Spinal cord (tissue), 10 donors: Measurements from ENCODE around the gene NIPBL. TPM values are rescaled to one million over a fixed set of nuclear protein-coding genes. Genes with fewer than 3 reads are reported as not detected.
A peak's percentile ranks its signal among the peaks of the same experiment; 100 is the strongest.

Source experiments
- DNase-seq, 6 donors: peaks; one replicate each; pipeline versions ENCODE4 v3.0.0 to v3.0.0-alpha.2; 2013 to 2015; ENCODE audit warnings: low spot score in 6 of 6, low read depth in 4 of 6
- H3K27ac ChIP-seq: one replicate; pipeline ENCODE4 v1.5.1; 2013; ENCODE audit warnings: low read depth, low read length, control low read depth
- H3K27me3 ChIP-seq: one replicate; pipeline ENCODE4 v1.6.1; 2013; ENCODE audit warnings: low read length; ENCODE audit not compliant: control insufficient read depth, insufficient read depth
- H3K36me3 ChIP-seq: one replicate; pipeline ENCODE4 v1.6.1; 2013; ENCODE audit warnings: low read length; ENCODE audit not compliant: control insufficient read depth, insufficient read depth
- H3K4me1 ChIP-seq: one replicate; pipeline ENCODE4 v1.6.1; 2013; ENCODE audit warnings: low read length; ENCODE audit not compliant: control insufficient read depth, insufficient read depth
- H3K4me3 ChIP-seq: one replicate; pipeline ENCODE4 v1.5.1; 2013; ENCODE audit warnings: low read depth, low read length, control low read depth
- H3K9me3 ChIP-seq: one replicate; pipeline ENCODE4 v1.6.1; 2013; ENCODE audit warnings: low read length; ENCODE audit not compliant: control insufficient read depth, insufficient read depth
- WGBS: methylation state at CpG from one replicate; pipeline ENCODE4 v1.1.5; 2013; ENCODE audit warnings: missing lambda C conversion rate; ENCODE audit not compliant: insufficient coverage; 5-methylcytosine and 5-hydroxymethylcytosine counted together
- polyA plus RNA-seq, 2 donors: library from polyadenylated mRNA; unstranded; fragments of 120-200 nt; gene quantifications; one replicate each; pipeline ENCODE4 v1.2.1, GENCODE V29; 2013; ENCODE audit not compliant: insufficient read length in 2 of 2
- total RNA-seq, 2 donors: library from RNA; depleted of rRNA in 1 of 2; stranded (reverse); fragments of 120-200 nt in 1 of 2; fragments of >200 nt in 1 of 2; gene quantifications; one replicate each; pipeline versions ENCODE4 v1.2.3 to v1.2.4, GENCODE V29; 2013 to 2014
- donor health status: healthy.

The NIPBL gene
- total and polyA plus RNA-seq, 4 donors, result 40.4 to 71.9 (median 46.9) TPM

DNA sequence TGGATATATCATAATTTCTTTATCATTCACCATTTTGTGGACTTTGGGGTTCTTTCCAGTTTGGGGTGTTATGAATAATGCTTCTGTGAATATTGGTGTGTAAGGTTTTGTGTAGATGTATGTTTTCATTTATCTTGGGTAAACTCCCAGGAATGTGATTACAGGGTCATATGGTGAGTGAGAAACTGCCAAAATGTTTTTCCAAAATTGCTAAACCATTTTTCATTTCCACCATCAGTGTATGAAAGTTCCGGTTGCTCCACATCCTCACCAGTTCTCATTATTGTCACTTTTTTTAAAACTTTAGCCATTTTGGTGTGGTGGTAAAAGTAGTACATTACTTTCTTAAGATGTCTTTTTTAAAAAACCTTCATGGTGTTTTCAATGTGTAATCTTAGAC lies 152.9 kb downstream of the NIPBL start:
- Histone ChIP-seq H3K4me1 (no peaks in the 10 kb centered on the region), H3K36me3 (peaks cover 15% of the 10 kb centered on the region), H3K9me3 (no peaks in the 10 kb centered on the region), H3K27ac (no peak overlapping the region), H3K27me3 (no peaks in the 10 kb centered on the region), H3K4me3 (no peak overlapping the region)
- WGBS, result no CpG with 5 or more reads among the region's 1 CpG
- DNase-seq, result no peak

DNA sequence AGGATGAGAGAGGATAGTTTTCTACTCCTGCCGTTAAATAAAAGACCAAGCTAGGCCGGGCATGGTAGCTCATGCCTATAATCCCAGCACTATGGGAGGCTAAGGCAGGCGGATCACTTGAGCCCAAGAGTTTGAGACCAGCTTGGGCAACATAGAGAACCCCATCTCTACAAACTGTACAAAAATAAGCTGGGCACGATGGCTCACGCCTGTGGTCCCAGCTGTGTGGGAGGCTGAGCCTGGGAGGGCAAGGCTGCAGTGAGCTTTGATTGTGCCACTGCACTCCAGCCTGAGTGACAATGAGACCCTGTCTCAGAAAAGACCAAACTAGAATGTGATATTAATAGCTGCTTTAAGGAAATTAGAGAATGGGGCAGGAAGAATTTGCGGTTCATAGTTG lies 158.4 kb downstream of the NIPBL start:
- Histone ChIP-seq H3K27me3 (no peaks in the 10 kb centered on the region), H3K27ac (no peak overlapping the region), H3K4me1 (peaks cover 4% of the 10 kb centered on the region), H3K9me3 (no peaks in the 10 kb centered on the region), H3K36me3 (peaks cover 4% of the 10 kb centered on the region), H3K4me3 (no peak overlapping the region)
- 89% methylated on average over 3 of the region's 6 CpGs for WGBS
- no peak for DNase-seq

DNA sequence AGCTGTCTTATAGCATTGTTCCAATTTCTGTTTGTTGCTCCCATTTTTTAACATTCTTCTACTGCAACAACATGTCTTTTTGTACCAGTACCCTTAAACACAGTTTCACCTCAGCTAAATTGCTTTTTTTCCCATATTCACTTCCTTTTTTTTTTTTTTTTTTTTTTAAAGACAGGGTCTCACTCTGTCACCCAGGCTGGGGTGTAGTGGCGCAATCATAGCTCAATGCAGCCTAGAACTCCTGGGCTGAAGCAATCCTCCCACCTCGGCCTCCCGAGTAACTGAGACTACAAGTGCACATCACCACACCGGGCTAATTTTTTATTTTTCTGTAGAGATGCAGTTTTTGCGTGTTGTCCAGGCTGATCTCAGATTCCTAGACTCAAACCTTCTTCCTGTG lies 161.3 kb downstream of the NIPBL start:
- Histone ChIP-seq H3K27me3 (no peaks in the 10 kb centered on the region), H3K36me3 (peaks cover 8% of the 10 kb centered on the region), H3K9me3 (no peaks in the 10 kb centered on the region), H3K27ac (no peak overlapping the region), H3K4me1 (peaks cover 4% of the 10 kb centered on the region), H3K4me3 (no peak overlapping the region)
- 98% methylated on average over 5 of the region's 5 CpGs for WGBS
- no peak for DNase-seq

DNA sequence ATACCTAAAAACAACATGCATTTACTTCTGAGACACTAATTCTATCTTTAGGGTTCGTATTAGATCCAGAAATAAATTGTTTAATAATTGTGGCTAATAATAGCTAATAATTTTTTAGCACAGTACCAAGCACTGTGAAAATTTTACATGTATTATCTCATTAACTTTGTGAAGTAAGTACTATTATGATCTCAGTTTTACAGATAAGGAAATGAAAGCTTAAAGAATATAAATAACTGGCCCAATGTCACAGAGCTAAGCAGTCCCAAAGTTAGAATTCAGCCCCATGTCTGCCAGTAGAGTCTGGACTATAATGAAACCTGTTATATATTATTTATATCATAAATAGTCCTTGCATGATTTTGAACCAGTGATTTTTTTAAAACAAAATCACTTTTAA lies 163.3 kb downstream of the NIPBL start:
- H3K27me3 ChIP-seq, result no peaks in the 10 kb centered on the region

DNA sequence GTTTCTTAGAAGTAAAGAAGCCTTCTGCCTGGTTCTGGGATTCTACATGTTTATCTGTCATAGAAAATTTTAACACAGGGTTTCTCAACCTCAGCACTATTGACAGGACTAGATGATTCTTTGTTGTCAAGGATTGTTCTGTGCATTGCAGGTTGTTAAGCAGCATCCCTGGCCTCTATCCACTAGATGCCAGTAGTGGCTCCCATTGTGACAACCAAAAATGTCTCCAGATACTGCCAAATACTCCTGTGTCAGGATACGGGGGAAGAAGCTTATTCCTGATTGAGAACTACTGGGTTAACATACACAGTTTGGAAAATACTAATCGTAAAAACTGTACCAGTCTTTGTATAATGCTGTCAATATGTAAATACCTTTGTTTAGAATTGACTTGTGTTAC lies 167.1 kb downstream of the NIPBL start:
- DNase-seq, result peak in 1 of 6 donors; percentile 32
- Histone ChIP-seq H3K36me3 (peaks cover 9% of the 10 kb centered on the region), H3K4me3 (no peak overlapping the region), H3K9me3 (no peaks in the 10 kb centered on the region), H3K27me3 (no peaks in the 10 kb centered on the region), H3K27ac (no peak overlapping the region), H3K4me1 (no peaks in the 10 kb centered on the region)
- WGBS, result no CpG with 5 or more reads among the region's 2 CpGs

More for the DNA sequence above, 163.3 kb downstream of the NIPBL start:
- Histone ChIP-seq H3K27ac (no peak overlapping the region), H3K36me3 (peaks cover 8% of the 10 kb centered on the region), H3K4me3 (no peak overlapping the region), H3K4me1 (peaks cover 4% of the 10 kb centered on the region), H3K9me3 (no peaks in the 10 kb centered on the region)
- no peak for DNase-seq
- WGBS, result no CpG with 5 or more reads among the region's 1 CpG

DNA sequence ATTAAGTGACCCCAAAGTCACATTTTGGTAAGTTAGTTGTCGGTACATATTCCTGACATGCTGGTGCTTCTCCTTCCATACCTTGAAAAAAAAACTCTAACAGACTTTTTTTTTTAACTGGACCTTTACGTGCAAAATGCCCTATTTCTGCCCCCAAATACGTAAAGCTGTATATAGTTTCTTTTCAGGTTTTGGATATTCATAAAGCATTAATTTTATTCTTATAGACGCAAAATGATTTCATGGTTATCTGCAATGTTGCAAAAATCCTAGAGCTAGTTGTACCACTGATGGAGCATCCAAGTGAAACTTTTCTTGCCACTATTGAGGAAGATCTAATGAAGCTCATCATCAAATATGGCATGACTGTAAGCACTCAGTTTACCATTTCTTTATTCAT lies 167.6 kb downstream of the NIPBL start:
- DNase-seq, result no peak
- no peak overlapping the region for H3K27ac ChIP-seq
- no peaks in the 10 kb centered on the region for H3K27me3 ChIP-seq
- WGBS, result no CpG with 5 or more reads among the region's 4 CpGs
- H3K4me1 ChIP-seq, result no peaks in the 10 kb centered on the region
- no peaks in the 10 kb centered on the region for H3K9me3 ChIP-seq
- no peak overlapping the region for H3K4me3 ChIP-seq
- peaks cover 13% of the 10 kb centered on the region for H3K36me3 ChIP-seq

DNA sequence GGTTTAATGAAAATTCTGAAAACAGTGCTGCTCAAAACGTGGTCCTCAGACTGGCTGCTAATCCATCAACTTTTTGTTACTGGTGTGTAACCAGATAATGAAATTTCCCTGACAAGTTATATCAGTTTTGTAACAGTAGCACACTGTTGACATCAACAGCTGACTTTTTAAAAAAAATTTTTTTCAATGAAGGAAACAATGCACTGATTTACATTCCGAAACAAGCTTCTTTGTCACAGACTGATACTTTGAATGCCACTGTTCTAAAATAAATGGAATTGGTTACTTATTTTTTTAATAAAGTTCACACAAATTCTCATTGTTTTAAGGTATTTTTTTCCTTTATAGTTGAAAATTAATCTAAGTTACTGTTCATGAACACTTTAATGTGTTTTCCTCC lies 169.1 kb downstream of the NIPBL start:
- Histone ChIP-seq H3K4me3 (no peak overlapping the region), H3K4me1 (no peaks in the 10 kb centered on the region), H3K27me3 (no peaks in the 10 kb centered on the region), H3K27ac (no peak overlapping the region), H3K9me3 (no peaks in the 10 kb centered on the region), H3K36me3 (peaks cover 18% of the 10 kb centered on the region)
- WGBS, result no CpG with 5 or more reads among the region's 2 CpGs
- DNase-seq, result no peak

DNA sequence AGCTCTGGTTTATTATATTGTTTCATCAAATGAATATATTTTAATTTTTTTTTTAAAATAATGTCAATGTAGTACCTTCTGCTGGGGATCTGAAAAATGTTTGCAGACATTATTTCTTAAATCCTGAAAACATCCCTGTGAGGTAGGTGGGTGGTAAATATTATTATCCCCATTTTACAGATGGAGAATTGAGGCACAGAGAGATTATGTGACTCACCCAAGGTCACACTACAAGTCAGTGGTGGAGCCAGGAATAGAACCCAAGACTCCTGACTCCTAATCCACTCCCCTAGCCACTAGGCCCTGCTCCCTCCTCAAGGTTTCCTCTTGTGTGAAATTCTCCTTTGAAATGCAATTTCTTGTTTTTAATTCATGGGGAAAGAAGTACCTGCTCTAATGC lies 171.4 kb downstream of the NIPBL start:
- Histone ChIP-seq H3K36me3 (peaks cover 13% of the 10 kb centered on the region), H3K4me3 (no peak overlapping the region)
- no peak for DNase-seq

DNA sequence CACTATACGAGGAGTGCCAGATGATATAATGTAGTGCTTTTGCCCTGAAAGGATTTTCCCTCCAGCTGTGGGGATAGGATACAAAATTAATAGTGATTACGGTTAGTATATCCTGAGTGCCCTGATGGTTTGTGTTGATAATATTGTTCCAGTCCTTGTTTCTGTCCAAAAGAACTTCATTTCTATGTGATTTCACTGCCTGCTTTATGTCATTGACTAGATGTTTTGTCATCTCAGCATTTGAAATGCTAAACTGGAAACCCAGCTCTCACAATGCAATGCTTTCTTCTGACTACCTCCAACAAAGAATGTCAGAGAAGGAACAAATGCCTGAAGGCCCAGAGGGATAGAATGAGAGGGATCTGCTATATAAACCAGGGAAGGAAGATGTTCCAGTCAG lies 177.8 kb downstream of the NIPBL start:
- Histone ChIP-seq H3K9me3 (no peaks in the 10 kb centered on the region), H3K27ac (no peak overlapping the region), H3K4me3 (no peak overlapping the region), H3K4me1 (no peaks in the 10 kb centered on the region), H3K27me3 (no peaks in the 10 kb centered on the region), H3K36me3 (peaks cover 13% of the 10 kb centered on the region)
- WGBS, result 73% methylated on average over 2 of the region's 2 CpGs
- no peak for DNase-seq

More for the DNA sequence above, 171.4 kb downstream of the NIPBL start:
- Histone ChIP-seq H3K27ac (no peak overlapping the region), H3K4me1 (no peaks in the 10 kb centered on the region), H3K27me3 (no peaks in the 10 kb centered on the region), H3K9me3 (no peaks in the 10 kb centered on the region)

DNA sequence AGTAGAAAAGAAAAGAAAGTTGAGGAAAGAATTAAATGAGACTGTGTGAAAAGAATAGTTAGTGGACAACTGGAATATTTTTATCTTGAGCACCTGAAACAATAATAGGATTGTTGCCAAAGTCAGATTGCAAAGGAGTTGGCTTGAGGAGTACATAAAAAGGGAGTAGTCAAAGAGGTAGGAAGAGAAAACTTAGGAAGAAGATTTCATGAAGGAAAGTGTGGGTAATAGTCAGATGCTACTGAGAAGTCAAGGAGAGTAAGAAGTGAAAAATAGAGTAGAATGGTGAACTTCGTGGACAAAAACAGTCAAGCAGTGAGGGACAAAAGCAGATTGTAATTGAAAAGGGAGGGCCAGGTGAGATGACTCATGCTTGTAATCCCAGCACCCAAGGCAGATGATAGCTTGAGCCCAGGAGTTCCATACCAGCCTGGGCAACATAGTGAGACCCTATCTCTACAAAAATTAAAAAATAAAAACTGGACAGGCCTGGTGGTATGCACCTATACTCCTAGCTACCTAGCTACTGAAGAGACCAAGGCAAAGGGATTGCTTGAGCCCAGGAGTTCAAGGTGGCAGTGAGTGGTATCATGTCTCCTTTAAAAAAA lies 178.9 kb downstream of the NIPBL start:
- 92% methylated on average over 1 of the region's 1 CpG for WGBS
- Histone ChIP-seq H3K9me3 (no peaks in the 10 kb centered on the region), H3K4me1 (no peaks in the 10 kb centered on the region), H3K27me3 (no peaks in the 10 kb centered on the region), H3K36me3 (peaks cover 14% of the 10 kb centered on the region), H3K27ac (no peak overlapping the region), H3K4me3 (no peak overlapping the region)
- DNase-seq, result no peak
